IPS-18c (cell line): ENCODE data around the gene TNRC18.

Experiments used
- H3K4me3 ChIP-seq: 2 replicates; pipeline ENCODE4 v1.7.0; 2013; ENCODE audit warnings: low read depth, mild to moderate bottlenecking, low read length, moderate library complexity; ENCODE audit not compliant: insufficient read depth
- H3K9me3 ChIP-seq: one replicate; pipeline ENCODE4 v1.6.1; 2013; ENCODE audit warnings: mild to moderate bottlenecking, low read length, moderate library complexity; ENCODE audit not compliant: control insufficient read depth, insufficient read depth

The TNRC18 gene

DNA sequence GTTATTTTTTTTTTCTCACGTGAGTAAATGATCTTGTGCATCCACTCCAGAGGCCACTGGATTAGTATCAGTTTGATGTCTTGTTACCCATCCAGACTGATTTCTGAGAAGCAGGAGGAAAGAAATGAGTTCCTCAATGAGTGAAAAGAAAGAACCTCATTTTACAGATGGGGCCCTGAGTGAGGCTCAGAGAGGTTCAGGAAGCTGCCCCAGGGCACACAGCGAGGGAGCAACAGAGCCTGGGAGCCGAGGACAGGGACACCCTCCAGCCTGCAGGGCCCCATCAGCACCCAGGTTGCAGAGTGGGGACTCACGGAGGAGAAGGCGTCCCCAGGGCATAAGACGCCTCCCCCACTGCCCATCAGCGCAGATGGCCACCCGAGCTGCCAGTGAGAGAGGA lies 30.9 kb upstream of the TNRC18 start:
- Histone ChIP-seq H3K4me3 (no peak overlapping the region), H3K9me3 (no peaks in the 10 kb centered on the region)

DNA sequence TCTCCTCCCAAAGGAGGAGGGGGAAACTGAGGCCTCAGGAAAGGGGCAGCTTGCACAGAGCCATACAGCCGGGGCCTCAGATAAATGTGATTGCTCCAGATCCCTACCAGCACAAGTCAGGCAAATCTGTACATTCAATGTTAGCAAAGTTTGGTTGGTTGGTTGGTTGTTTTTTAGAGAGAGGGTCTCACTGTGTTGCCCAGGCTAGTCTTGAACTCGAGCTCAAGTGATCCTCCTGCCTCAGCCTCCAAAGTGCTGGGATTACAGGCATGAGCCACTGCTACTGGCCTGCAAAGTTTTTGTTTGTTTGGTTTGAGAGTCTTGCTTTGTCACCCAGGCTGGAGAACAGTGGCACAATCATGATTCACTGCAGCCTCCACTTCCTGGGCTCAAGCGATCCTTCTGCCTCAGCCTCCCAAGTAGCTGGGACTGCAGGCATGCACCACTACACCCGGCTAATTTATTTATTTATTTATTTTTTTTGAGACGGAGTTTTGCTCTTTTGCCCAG lies 30.0 kb upstream of the TNRC18 start:
- Histone ChIP-seq H3K9me3 (no peaks in the 10 kb centered on the region), H3K4me3 (no peak overlapping the region)

DNA sequence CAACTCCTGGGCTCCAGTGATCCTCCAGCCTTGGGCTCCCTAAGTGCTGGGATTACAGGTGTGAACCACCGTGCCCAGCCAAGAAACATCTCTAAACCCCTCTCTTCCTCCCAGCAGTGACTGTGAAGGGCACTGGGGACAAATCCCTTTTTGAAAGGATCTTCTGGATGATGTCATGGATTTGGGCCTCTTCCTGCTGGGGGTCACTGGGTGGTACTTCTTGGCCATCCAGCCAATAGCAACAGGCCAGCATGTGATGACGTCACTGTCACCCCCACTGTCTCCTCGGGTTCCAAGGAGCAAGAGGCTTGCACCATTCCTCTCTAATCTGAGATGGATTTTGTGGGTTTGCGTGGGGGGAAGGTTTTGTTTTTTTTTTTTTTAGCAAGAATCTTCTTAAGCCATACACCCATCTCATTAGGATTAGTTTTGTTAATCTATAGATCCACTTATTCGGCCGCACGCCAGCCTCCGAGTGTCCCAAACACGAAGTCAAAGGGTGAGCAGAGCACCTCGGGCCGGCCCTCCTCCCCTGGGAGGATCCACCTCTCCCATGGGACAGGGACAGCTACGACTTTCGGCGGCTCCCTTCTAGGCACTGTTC lies 29.4 kb upstream of the TNRC18 start:
- Histone ChIP-seq H3K9me3 (no peaks in the 10 kb centered on the region), H3K4me3 (no peak overlapping the region)

DNA sequence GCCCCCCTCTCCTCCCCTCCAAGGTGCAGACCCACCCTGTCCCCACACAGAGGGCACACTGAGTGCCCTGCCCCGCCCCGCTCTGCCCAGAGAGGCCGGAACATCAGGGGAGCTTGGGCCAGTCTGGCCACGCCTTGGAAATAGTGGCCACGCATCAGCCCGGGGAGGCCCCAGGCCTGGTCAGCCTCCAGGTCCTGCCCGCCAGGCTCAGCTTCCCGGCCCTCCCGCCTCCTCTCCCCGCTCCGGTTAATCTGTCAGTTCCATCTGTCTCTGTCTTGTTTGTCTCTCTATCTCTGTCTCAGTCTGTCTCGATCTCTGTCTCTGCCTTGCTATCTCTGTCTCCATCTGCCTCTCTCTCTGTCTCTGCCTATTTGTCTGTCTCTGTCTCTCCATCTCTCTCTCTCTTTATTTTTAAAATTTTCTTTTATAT lies 28.9 kb upstream of the TNRC18 start:
- no peak overlapping the region for H3K4me3 ChIP-seq

DNA sequence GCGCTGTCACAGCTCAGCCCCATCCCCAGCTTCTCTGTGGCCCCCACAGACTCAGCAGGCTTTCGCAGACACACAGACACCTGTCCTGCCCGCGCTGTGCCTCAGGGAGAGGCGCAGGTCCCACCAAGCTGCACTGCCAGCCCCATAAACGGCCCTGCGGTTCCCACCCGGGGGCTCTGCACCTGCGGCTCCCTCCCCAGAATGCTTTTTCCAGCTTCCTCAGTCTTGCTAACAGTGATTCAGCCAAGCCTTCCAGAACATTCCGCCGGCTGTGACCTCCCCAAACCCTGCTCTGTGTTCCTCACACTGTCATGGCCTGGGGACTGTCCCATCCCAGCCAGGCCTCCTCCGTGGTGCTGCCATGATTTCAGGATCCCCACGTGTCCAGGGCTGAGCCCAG lies 27.8 kb upstream of the TNRC18 start:
- Histone ChIP-seq H3K4me3 (no peak overlapping the region), H3K9me3 (no peaks in the 10 kb centered on the region)

More for the DNA sequence above, 28.9 kb upstream of the TNRC18 start:
- no peaks in the 10 kb centered on the region for H3K9me3 ChIP-seq

DNA sequence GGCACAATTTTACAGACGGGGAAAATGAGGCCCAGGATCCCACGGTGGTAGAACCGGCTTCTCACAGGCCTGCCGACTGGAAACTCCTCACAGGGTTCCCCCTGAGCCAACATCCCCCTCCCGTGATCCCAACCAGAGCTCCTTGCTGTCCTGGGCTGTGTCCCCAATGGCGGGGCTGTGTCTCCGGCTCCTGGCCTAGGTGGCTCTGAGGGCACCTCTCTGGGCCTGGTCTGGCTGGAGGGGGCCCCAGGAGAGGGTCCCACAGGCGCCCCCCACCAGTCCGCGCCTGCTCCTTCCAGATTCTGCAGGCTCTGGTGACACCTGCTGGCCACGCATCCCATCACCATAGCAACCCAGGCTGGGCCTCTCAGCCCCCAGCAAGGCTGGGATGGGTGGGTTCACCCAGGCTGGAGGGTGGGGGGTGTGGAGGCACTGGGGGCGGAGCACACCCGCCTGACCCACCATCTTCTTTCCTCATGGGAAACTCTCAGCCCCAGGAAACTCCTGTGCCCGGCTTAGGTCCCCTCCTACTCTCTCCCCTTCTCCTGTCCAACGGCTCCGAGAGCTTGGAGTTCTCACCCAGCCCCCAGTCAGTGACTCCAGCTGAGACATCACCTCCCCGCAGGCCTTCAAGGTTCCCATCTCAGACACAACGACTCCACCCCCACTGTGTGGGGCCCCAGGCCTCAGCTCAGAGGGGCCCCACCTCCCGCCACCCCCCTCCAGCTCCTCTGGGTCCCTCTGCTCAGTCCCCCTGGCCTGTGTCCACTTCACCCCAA lies 27.1 kb upstream of the TNRC18 start:
- Histone ChIP-seq H3K4me3 (no peak overlapping the region), H3K9me3 (no peaks in the 10 kb centered on the region)

DNA sequence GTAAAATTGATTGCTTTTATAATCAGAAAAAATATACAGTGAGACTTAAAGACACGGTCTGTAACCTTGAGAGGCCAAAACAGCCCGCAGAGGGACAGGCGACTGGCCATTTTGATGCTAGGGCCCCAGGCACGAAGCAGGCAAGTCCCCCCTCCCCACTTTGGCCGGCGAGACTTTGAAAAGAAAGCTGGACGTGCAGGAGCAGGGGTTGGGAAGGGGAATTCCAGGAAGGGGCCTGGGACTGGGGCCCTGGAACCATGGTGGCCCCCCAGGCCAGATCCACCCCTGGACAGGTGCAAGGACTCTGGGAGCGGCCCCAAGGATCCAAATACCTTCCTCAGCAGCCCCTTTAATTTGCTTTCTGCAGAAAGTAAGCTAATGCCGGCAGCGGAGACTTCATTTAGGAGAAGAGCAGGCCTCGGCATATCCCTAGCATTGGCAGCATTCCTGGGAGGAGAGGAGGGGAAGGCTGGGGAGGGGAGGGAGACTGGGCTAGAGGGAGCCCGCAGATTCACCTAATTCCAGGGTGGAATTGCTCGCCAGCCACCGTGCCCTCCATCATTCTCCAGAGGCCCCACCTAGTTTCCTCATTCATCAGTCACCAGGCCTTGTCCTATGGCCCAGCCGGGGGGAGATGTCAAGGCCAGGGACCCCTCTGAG lies 24.9 kb upstream of the TNRC18 start:
- Histone ChIP-seq H3K4me3 (no peak overlapping the region), H3K9me3 (no peaks in the 10 kb centered on the region)

DNA sequence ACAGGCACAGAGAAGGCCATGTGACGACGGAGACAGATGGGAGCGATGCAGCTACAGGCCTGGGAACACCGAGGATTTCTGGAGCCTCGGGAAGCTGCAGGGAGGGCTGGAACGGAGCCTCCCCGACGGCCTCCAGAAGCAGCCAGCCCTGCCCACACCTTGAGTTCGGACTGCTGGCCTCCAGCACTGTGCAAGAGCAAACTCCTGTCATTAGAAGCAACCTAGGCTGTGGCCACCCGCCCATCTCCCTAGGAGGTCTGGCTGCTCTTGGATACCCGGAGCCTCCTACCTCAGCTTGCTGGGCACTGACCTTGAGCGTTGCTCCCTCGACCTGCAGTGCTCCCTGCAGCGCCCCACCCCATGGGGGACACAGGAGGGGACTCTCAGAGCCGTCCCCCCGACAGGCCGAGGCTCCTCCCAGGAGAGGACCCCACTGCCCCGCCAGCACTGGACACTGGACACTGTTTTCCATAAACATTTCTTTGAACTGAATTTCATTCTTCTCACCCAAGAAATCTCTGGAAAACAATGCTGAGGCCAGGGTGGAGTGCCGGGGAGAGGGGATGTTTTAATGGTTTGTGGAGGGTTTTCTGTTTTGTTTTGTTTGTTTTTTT lies 22.5 kb upstream of the TNRC18 start:
- H3K4me3 ChIP-seq: no peak overlapping the region
- no peaks in the 10 kb centered on the region for H3K9me3 ChIP-seq

DNA sequence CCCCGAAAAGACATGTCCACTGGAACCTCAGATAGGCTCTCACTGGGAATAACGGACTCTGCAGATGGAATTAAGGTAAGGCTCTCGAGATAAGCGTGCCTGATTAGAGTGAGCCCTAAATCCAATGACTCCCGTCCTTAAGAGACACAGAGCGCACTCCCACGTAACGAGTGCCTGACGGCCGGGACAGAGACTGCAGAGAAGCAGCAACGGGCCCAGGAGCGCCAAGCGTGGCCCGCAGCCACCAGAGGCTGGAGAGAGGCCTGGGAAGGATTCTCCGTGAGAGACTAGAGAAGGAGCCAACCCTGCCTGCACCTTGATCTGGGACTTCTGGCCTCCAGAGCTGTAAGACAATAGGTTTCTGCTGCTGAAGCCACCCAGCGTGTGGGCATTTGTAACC lies 20.0 kb upstream of the TNRC18 start:
- H3K4me3 ChIP-seq: no peak overlapping the region

DNA sequence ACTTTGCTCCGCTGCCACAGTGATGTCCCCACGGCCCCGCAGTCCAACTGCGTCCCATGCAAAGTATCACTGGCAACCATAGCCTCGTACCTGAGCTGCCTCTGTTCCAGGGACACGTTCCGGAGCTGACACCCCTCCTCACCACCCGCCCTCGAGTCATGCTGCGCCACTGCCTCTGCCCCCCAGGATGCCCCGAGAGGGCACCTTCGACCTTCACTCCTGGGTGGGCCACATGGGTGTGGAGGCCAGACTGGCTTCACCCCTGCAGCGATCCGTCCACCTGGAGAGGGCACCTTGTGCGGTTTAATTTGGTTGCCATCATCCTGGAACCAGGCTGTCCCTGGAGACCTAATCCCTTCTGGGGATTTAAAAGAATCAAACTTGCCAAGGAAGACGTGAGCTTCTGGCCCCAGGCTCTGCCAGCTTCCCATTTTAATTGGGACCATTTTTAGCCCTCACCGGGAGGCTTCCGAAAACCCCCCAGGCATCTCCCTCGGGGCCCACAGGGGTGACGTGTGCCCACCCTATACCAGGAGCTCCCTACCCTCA lies 19.2 kb upstream of the TNRC18 start:
- Histone ChIP-seq H3K9me3 (no peaks in the 10 kb centered on the region), H3K4me3 (no peak overlapping the region)

More for the DNA sequence above, 20.0 kb upstream of the TNRC18 start:
- H3K9me3 ChIP-seq: no peaks in the 10 kb centered on the region

DNA sequence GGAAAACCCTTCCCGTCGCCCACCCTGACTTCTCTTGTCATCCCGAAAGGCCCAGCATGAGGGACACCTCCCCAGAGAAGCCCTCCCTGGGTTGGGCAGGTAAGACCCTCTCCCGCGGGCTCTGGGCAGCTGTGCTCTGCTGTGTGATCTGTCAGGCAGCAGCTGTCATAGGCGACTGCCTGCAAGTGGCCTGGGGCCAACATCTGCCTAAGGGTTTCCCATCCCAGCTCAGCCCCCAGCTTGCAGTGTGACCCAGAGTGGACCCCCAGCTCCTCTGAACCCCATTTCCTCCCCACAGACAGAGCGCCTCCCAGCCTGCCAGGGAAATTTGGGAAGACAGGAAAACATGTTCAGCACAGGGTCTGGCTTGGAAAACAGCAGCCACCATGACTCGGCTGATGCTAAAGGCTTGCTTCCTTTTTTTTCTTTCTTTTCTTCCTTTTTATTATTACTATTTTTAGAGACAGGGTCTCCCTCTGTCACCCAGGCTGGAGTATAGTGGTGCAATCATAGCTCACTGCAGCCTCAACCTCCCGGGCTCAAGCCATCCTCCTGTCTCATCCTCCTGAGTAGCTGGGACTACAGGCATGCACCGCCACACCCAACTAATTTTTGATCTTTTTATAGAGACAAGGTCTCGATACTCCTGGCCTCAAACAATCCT lies 18.3 kb upstream of the TNRC18 start:
- H3K4me3 ChIP-seq: no peak overlapping the region
- H3K9me3 ChIP-seq: no peaks in the 10 kb centered on the region

DNA sequence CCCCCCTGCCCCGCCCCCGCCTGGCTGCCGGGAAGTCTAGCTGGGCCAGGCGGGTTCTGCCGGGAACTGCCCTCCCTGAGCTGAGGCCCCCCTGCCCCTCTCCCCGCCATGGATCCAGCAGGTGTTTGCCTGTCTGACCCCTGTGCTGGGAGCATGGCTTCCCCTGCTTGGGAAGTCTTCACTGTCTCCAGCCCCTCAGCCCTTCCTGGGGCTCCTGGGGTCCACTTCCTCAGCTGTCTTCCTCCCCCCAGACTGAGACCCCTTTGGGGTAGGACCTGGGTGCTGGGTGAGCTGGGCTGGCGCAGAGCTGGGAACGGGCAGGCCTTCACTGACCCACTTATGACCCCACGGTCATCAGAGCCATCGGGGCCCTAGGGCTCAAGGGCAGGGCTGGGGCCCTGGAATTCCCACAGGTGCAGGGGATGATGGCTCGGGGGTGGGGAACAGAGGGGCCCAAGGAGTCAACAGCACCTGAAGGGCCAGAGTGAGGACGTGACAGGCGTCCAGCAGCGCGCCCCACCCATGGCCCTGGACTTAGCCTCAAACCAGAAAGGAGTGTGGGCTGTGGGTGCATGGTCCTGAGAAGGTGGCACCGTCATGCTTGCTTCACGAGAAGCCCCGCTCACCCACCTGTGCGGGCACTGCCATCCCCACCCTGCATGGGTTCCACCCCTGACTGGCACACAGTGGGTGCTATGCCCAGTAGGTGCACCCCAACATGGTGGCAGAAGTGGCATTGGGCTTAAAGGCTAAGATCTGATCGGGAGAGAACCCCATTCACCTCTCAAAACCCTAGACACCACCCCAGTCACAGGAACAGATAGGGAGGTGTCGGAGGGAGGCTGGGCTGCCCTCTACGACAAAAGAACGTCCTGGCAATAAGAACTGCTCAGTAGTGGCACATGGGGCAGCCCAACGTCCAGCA lies 16.2 kb upstream of the TNRC18 start:
- Histone ChIP-seq H3K9me3 (no peaks in the 10 kb centered on the region), H3K4me3 (no peak overlapping the region)

DNA sequence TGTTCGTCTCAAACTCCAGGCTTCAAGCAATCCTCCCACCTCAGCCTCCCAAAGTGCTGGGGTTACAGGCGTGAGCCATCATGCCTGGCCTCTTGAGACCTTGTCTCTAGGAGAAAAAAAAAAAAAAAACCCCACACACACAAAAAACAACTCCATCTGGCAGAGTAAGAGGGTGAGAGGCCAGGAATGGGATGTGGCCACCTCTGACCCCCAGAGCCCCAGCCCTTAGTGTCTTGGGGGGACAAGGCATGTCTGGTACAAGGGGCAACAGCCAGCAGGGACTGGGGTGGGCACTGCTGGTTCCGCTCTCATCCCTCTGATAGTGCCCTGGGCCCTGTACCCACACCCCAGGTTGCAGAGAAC lies 15.6 kb upstream of the TNRC18 start:
- Histone ChIP-seq H3K9me3 (no peaks in the 10 kb centered on the region), H3K4me3 (no peak overlapping the region)

DNA sequence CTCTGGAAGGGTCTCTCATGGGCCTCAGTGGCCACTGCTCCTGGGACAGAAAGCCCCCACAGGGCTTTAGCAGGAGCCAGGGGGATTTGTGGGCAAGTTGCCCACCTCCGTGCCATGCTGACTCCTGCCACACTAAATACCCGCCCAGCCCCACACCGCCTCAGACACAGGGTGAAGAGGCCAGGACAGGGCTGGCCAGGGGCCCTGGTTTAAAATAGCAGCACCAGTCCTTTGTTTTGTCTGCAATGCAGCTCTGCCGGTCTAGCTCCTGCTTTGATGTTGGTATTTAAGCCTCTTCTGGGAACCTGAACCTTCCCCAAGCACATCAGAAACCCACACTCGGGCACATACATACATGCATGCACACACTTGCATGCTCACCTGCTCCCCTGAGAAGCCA lies 14.4 kb upstream of the TNRC18 start:
- Histone ChIP-seq H3K4me3 (no peak overlapping the region), H3K9me3 (peaks cover 5% of the 10 kb centered on the region)

DNA sequence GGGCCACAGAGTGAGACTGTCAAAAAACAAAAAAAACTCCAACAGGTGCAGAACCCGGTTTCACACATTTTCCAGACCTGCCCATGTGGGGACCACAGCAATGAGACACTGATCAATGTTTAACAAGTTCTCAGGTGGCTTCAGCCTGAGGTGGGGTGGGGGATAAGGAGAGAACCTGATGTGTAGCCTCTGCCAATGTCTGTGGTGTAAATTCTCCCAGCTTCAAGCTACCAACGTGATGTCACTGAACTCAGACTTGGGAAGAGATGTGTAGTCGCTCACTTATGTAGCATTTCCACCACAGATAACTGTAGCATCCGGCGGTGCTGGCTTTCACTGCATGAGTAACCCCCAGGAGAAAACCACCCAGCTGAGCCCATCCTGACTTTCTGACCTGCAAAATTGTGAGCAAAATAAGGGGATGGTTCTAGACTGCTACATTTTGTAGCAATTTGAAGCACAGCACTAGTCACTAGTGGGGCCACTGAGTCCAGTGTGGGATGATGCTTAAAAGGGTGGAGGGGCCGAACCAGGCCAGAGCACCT lies 13.8 kb upstream of the TNRC18 start:
- Histone ChIP-seq H3K4me3 (no peak overlapping the region), H3K9me3 (peaks cover 5% of the 10 kb centered on the region)
